Liver (tissue), 9 donors: Measurements from ENCODE around the gene RBBP5. TPM values are rescaled to one million over a fixed set of nuclear protein-coding genes. Genes with fewer than 3 reads are reported as not detected.

ENCODE experiments used
- DNase-seq: peaks from one replicate; pipeline ENCODE4 v3.0.0-alpha.2; 2017; ENCODE audit warnings: low spot score
- H3K27ac ChIP-seq, 2 donors: one replicate each; pipeline ENCODE4 v1.7.0; 2013; ENCODE audit warnings: inconsistent platforms in 2 of 2, low read length in 2 of 2, control low read depth in 1 of 2, low read depth in 1 of 2, mild to moderate bottlenecking in 1 of 2
- H3K27me3 ChIP-seq, 4 donors: one replicate each; pipeline versions ENCODE4 v1.6.1 to v1.7.0; 2013; ENCODE audit warnings: low read length in 3 of 4, inconsistent platforms in 1 of 4, mild to moderate bottlenecking in 1 of 4, moderate library complexity in 1 of 4; ENCODE audit not compliant: control insufficient read depth in 4 of 4, insufficient read depth in 4 of 4
- H3K36me3 ChIP-seq, 4 donors: one replicate each; pipeline versions ENCODE4 v1.6.1 to v1.7.0; 2013; ENCODE audit warnings: low read length in 3 of 4, mild to moderate bottlenecking in 3 of 4, low read depth in 1 of 4, moderate library complexity in 1 of 4; ENCODE audit not compliant: control insufficient read depth in 4 of 4, insufficient read depth in 3 of 4
- H3K4me1 ChIP-seq, 4 donors: one replicate each; pipeline versions ENCODE4 v1.6.1 to v1.7.0; 2013; ENCODE audit warnings: low read length in 3 of 4, mild to moderate bottlenecking in 3 of 4, moderate library complexity in 1 of 4; ENCODE audit not compliant: control insufficient read depth in 4 of 4, insufficient read depth in 4 of 4
- H3K4me3 ChIP-seq, 3 donors: one replicate each; pipeline versions ENCODE4 v1.6.1 to v1.7.0; 2013; ENCODE audit warnings: low read length in 3 of 3, control low read depth in 1 of 3, low read depth in 1 of 3, mild to moderate bottlenecking in 1 of 3
- H3K9ac ChIP-seq, 2 donors: one replicate each; pipeline ENCODE4 v1.7.0; 2013; ENCODE audit warnings: low read length in 2 of 2, mild to moderate bottlenecking in 2 of 2, moderate library complexity in 2 of 2, control low read depth in 1 of 2, low read depth in 1 of 2
- H3K9me3 ChIP-seq, 4 donors: one replicate each; pipeline versions ENCODE4 v1.6.1 to v1.7.0; 2013; ENCODE audit warnings: low read length in 3 of 4; ENCODE audit not compliant: control insufficient read depth in 4 of 4
- EGR1 ChIP-seq, 2 donors: IDR thresholded peaks; 2 replicates each; pipeline ENCODE4 v1.6.1; 2016 to 2018; ENCODE audit warnings: antibody characterized with exemption in 2 of 2, low read depth in 2 of 2
- FOXA1 ChIP-seq: IDR thresholded peaks from 2 replicates; pipeline ENCODE4 v1.6.1; 2016; ENCODE audit warnings: antibody characterized with exemption
- FOXA2 ChIP-seq: IDR thresholded peaks from 2 replicates; pipeline ENCODE4 v1.6.1; 2016; ENCODE audit warnings: antibody characterized with exemption
- GABPA ChIP-seq, 2 donors: IDR thresholded peaks in 1 of 2; conservative IDR thresholded peaks in 1 of 2; 2 replicates each; pipeline ENCODE4 v1.6.1; 2016; ENCODE audit warnings: antibody characterized with exemption in 2 of 2, mild to moderate bottlenecking in 1 of 2, moderate library complexity in 1 of 2
- HNF4A ChIP-seq, 2 donors: conservative IDR thresholded peaks; 2 replicates each; pipeline ENCODE4 v1.6.1; 2016; ENCODE audit warnings: antibody characterized with exemption in 2 of 2, mild to moderate bottlenecking in 2 of 2
- JUND ChIP-seq, 2 donors: IDR thresholded peaks; 2 replicates each; pipeline ENCODE4 v1.6.1; 2016; ENCODE audit warnings: antibody characterized with exemption in 2 of 2
- NR2F2 ChIP-seq: IDR thresholded peaks from 2 replicates; pipeline ENCODE4 v1.6.1; 2016; ENCODE audit warnings: antibody characterized with exemption
- RAD21 ChIP-seq, 2 donors: IDR thresholded peaks; 2 replicates each; pipeline ENCODE4 v1.6.1; 2016; ENCODE audit warnings: antibody characterized with exemption in 2 of 2, mild to moderate bottlenecking in 2 of 2
- RXRA ChIP-seq, 2 donors: IDR thresholded peaks; 2 replicates each; pipeline ENCODE4 v1.6.1; 2017 to 2018; ENCODE audit warnings: antibody characterized with exemption in 2 of 2, mild to moderate bottlenecking in 1 of 2
- SP1 ChIP-seq: IDR thresholded peaks from 2 replicates; pipeline ENCODE4 v1.6.1; 2018; ENCODE audit warnings: antibody characterized with exemption, mild to moderate bottlenecking
- TAF1 ChIP-seq: conservative IDR thresholded peaks from 2 replicates; pipeline ENCODE4 v1.6.1; 2016; ENCODE audit warnings: antibody characterized with exemption, mild to moderate bottlenecking
- YY1 ChIP-seq: IDR thresholded peaks from 2 replicates; pipeline ENCODE4 v1.6.1; 2016; ENCODE audit warnings: antibody characterized with exemption, mild to moderate bottlenecking
- WGBS: extraction: QIAGEN DNeasy Blood & Tissue Kit; methylation state at CpG from one replicate; pipeline ENCODE4 v1.1.7; 2013; 5-methylcytosine and 5-hydroxymethylcytosine counted together
- polyA plus RNA-seq, 2 donors: library from polyadenylated mRNA; stranded (reverse) in 1 of 2; unstranded in 1 of 2; fragments of 200-250 nt in 1 of 2; fragments of >200 nt in 1 of 2; fragmentation: Nextera tagmentation in 1 of 2; extraction: Ambion mirVana in 1 of 2; gene quantifications; one replicate each; pipeline versions ENCODE4 v1.2.1 to v1.2.3, GENCODE V29; 2013 to 2015
- total RNA-seq, 2 donors: library from RNA; depleted of rRNA; stranded (reverse); fragments of >200 nt; gene quantifications; one replicate each; pipeline ENCODE4 v1.2.3, GENCODE V29; 2014
- TF ChIP-seq, protein P1 (sequence below): IDR thresholded peaks from 2 replicates; pipeline ENCODE4 v1.6.1; 2016; ENCODE audit warnings: antibody characterized with exemption
- TF ChIP-seq, protein P2 (sequence below): IDR thresholded peaks from 2 replicates; pipeline ENCODE4 v1.6.1; 2016; ENCODE audit warnings: antibody characterized with exemption, mild to moderate bottlenecking
- TF ChIP-seq, protein P3 (sequence below): IDR thresholded peaks from 2 replicates; pipeline ENCODE4 v1.6.1; 2016; ENCODE audit warnings: antibody characterized with exemption
- TF ChIP-seq, protein P4 (sequence below): fragments of 150-350 bp; IDR thresholded peaks from 2 replicates; pipeline ENCODE4 v1.5.1; 2017; ENCODE audit warnings: improper control_type of control experiment, low read depth, low read length; ENCODE audit not compliant: missing input control
- donor health status: healthy.
- donor health status: healthy.
- donor health status: healthy.
- donor health status: healthy.
- donor health status: healthy.

RBBP5 gene
- total and polyA plus RNA-seq, 4 donors: 4.6 to 12.0 (median 8.5) TPM

DNA sequence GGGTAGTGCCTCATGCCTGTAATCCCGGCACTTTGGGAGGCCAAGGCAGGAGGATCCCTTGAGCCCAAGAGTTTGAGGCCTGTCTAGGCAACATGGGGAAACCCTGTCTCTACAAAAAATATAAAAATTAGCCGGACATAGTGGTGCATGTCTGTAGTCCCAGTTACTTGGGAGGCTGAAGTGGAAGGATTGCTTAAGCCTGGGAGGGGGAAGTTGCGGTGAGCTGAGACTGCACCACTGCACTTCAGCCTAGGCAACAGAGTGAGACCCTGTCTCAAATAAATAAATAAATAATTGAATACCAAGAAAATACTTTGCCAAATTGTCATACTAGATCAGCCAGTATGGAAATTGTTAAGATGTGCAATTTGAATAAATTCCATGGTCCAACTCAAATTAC is 5.9 kb upstream of the RBBP5 start:
- DNase-seq: no peak
- 86% methylated on average over 3 of the region's 3 CpGs for WGBS
- Histone ChIP-seq H3K9ac (no peak overlapping the region), H3K9me3 (no peaks in the 10 kb centered on the region), H3K27me3 (no peaks in the 10 kb centered on the region), H3K4me3 (no peak overlapping the region), H3K27ac (no peak overlapping the region), H3K36me3 (no peaks in the 10 kb centered on the region), H3K4me1 (peaks cover 3 to 10% (median 7%) of the 10 kb centered on the region in 4 donors)
- no peak for TF ChIP-seq EGR1 (IDR thresholded peaks at IDR 0.05; ENCODE audit: low read depth in 2 of 2)
- TF ChIP-seq FOXA1: no peak
- TF ChIP-seq, protein P1, sequence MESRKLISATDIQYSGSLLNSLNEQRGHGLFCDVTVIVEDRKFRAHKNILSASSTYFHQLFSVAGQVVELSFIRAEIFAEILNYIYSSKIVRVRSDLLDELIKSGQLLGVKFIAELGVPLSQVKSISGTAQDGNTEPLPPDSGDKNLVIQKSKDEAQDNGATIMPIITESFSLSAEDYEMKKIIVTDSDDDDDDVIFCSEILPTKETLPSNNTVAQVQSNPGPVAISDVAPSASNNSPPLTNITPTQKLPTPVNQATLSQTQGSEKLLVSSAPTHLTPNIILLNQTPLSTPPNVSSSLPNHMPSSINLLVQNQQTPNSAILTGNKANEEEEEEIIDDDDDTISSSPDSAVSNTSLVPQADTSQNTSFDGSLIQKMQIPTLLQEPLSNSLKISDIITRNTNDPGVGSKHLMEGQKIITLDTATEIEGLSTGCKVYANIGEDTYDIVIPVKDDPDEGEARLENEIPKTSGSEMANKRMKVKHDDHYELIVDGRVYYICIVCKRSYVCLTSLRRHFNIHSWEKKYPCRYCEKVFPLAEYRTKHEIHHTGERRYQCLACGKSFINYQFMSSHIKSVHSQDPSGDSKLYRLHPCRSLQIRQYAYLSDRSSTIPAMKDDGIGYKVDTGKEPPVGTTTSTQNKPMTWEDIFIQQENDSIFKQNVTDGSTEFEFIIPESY: no peak
- TF ChIP-seq HNF4A (conservative IDR thresholded peaks at IDR 0.05): no peak
- TF ChIP-seq FOXA2: no peak
- TF ChIP-seq YY1: no peak
- no peak for TF ChIP-seq JUND (IDR thresholded peaks at IDR 0.05)
- TF ChIP-seq GABPA (IDR thresholded peaks at IDR 0.05 in 1 of 2, conservative IDR thresholded peaks at IDR 0.05 in 1 of 2): no peak
- no peak for TF ChIP-seq SP1
- TF ChIP-seq TAF1: no peak
- no peak for TF ChIP-seq NR2F2
- no peak for TF ChIP-seq RAD21 (IDR thresholded peaks at IDR 0.05)
- TF ChIP-seq, protein P2, sequence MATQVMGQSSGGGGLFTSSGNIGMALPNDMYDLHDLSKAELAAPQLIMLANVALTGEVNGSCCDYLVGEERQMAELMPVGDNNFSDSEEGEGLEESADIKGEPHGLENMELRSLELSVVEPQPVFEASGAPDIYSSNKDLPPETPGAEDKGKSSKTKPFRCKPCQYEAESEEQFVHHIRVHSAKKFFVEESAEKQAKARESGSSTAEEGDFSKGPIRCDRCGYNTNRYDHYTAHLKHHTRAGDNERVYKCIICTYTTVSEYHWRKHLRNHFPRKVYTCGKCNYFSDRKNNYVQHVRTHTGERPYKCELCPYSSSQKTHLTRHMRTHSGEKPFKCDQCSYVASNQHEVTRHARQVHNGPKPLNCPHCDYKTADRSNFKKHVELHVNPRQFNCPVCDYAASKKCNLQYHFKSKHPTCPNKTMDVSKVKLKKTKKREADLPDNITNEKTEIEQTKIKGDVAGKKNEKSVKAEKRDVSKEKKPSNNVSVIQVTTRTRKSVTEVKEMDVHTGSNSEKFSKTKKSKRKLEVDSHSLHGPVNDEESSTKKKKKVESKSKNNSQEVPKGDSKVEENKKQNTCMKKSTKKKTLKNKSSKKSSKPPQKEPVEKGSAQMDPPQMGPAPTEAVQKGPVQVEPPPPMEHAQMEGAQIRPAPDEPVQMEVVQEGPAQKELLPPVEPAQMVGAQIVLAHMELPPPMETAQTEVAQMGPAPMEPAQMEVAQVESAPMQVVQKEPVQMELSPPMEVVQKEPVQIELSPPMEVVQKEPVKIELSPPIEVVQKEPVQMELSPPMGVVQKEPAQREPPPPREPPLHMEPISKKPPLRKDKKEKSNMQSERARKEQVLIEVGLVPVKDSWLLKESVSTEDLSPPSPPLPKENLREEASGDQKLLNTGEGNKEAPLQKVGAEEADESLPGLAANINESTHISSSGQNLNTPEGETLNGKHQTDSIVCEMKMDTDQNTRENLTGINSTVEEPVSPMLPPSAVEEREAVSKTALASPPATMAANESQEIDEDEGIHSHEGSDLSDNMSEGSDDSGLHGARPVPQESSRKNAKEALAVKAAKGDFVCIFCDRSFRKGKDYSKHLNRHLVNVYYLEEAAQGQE: no peak
- TF ChIP-seq RXRA (IDR thresholded peaks at IDR 0.05): no peak
- TF ChIP-seq, protein P3, sequence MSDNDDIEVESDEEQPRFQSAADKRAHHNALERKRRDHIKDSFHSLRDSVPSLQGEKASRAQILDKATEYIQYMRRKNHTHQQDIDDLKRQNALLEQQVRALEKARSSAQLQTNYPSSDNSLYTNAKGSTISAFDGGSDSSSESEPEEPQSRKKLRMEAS: no peak

DNA sequence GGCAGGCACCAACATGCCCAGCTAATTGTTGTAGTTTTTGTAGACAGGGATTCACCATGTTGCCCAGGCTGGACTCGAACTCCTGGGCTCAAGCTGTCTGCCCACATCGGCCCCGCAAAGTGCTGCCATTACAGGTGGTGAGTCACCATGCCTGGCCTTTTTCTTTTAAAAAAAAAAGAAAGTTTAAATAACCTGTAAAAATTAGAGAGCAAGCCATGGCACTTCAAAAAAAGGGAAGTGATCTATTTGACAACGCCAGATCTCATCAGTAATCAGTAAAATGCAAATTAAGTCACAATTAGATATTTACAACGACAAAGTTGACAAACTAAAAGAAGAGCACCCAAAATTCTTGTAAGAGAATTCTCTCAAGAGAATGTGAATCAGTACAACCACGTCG is 2.9 kb upstream of the RBBP5 start:
- 86% methylated on average over 7 of the region's 7 CpGs for WGBS

More for the DNA sequence above, 2.9 kb upstream of the RBBP5 start:
- no peaks in the 10 kb centered on the region for H3K27me3 ChIP-seq
- H3K27ac ChIP-seq: no peak overlapping the region
- TF ChIP-seq GABPA (IDR thresholded peaks at IDR 0.05 in 1 of 2, conservative IDR thresholded peaks at IDR 0.05 in 1 of 2): no peak
- TF ChIP-seq, protein P4, sequence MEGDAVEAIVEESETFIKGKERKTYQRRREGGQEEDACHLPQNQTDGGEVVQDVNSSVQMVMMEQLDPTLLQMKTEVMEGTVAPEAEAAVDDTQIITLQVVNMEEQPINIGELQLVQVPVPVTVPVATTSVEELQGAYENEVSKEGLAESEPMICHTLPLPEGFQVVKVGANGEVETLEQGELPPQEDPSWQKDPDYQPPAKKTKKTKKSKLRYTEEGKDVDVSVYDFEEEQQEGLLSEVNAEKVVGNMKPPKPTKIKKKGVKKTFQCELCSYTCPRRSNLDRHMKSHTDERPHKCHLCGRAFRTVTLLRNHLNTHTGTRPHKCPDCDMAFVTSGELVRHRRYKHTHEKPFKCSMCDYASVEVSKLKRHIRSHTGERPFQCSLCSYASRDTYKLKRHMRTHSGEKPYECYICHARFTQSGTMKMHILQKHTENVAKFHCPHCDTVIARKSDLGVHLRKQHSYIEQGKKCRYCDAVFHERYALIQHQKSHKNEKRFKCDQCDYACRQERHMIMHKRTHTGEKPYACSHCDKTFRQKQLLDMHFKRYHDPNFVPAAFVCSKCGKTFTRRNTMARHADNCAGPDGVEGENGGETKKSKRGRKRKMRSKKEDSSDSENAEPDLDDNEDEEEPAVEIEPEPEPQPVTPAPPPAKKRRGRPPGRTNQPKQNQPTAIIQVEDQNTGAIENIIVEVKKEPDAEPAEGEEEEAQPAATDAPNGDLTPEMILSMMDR: no peak
- TF ChIP-seq, protein P1: no peak
- TF ChIP-seq EGR1 (IDR thresholded peaks at IDR 0.05; ENCODE audit: low read depth in 2 of 2): no peak
- TF ChIP-seq RAD21 (IDR thresholded peaks at IDR 0.05): no peak
- H3K9me3 ChIP-seq: no peaks in the 10 kb centered on the region
- H3K4me1 ChIP-seq: peaks cover 9 to 26% (median 24%) of the 10 kb centered on the region in 4 donors
- H3K36me3 ChIP-seq: no peaks in the 10 kb centered on the region
- no peak overlapping the region for H3K4me3 ChIP-seq
- H3K9ac ChIP-seq: no peak overlapping the region
- no peak for DNase-seq
